Ishikawa (cell line): ENCODE data around the gene SUFU.

Source experiments
- CEBPB ChIP-seq: IDR thresholded peaks from 2 replicates; pipeline ENCODE4 v1.6.1; 2012
- CREB1 ChIP-seq: IDR thresholded peaks from 2 replicates; pipeline ENCODE4 v1.6.1; 2012; ENCODE audit warnings: low read depth
- EGR1 ChIP-seq: IDR thresholded peaks from 2 replicates; pipeline ENCODE4 v1.6.1; 2012
- EP300 ChIP-seq: IDR thresholded peaks from 2 replicates; pipeline ENCODE4 v1.6.1; 2012; ENCODE audit warnings: borderline replicate concordance
- FOXM1 ChIP-seq: IDR thresholded peaks from 2 replicates; pipeline ENCODE4 v1.6.1; 2012; ENCODE audit warnings: low read depth, borderline replicate concordance
- NFIC ChIP-seq: IDR thresholded peaks from 2 replicates; pipeline ENCODE4 v1.6.1; 2012
- RAD21 ChIP-seq: IDR thresholded peaks from 2 replicates; pipeline ENCODE4 v1.6.1; 2012; ENCODE audit warnings: low read depth
- TAF1 ChIP-seq: IDR thresholded peaks from 2 replicates; pipeline ENCODE4 v1.6.1; 2012; ENCODE audit warnings: low read depth, mild to moderate bottlenecking
- TCF12 ChIP-seq: IDR thresholded peaks from 2 replicates; pipeline ENCODE4 v1.6.1; 2012; ENCODE audit warnings: low read depth
- TEAD4 ChIP-seq: IDR thresholded peaks from 2 replicates; pipeline ENCODE4 v1.6.1; 2012
- YY1 ChIP-seq: IDR thresholded peaks from 2 replicates; pipeline ENCODE4 v1.6.1; 2012; ENCODE audit warnings: low read depth
- ZBTB7A ChIP-seq: IDR thresholded peaks from 2 replicates; pipeline ENCODE4 v1.6.1; 2012; ENCODE audit warnings: low read depth
- TF ChIP-seq, protein P1 (sequence below): IDR thresholded peaks from 2 replicates; pipeline ENCODE4 v1.6.1; 2012
- TF ChIP-seq, protein P2 (sequence below): IDR thresholded peaks from 2 replicates; pipeline ENCODE4 v1.6.1; 2012; ENCODE audit warnings: low read depth, mild to moderate bottlenecking
- TF ChIP-seq, protein P3 (sequence below): IDR thresholded peaks from 2 replicates; pipeline ENCODE4 v1.6.1; 2012

Gene SUFU

DNA sequence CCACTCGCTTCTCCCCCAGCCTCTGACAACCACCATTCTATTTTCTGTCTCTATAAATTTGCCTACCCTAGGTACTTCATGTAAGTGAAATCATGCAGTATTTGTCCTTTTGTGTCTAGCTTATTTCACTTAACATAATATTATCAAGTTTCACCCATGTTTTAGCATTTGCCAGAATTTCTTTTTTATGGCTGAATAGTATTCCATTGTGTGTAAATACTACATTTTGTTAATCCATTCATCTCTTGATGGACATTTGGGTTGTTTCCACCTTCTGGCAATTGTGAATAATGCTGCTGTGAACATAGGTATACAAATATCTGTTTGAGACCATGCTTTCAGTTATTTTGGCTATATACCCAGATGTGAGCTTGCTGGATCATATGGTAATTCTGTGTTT lies 83.1 kb downstream of the SUFU start:
- no peak for TF ChIP-seq YY1
- TF ChIP-seq TCF12: no peak
- TF ChIP-seq TEAD4: no peak
- TF ChIP-seq TAF1: no peak
- TF ChIP-seq, protein P1, sequence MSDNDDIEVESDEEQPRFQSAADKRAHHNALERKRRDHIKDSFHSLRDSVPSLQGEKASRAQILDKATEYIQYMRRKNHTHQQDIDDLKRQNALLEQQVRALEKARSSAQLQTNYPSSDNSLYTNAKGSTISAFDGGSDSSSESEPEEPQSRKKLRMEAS: no peak
- TF ChIP-seq EP300: no peak

DNA sequence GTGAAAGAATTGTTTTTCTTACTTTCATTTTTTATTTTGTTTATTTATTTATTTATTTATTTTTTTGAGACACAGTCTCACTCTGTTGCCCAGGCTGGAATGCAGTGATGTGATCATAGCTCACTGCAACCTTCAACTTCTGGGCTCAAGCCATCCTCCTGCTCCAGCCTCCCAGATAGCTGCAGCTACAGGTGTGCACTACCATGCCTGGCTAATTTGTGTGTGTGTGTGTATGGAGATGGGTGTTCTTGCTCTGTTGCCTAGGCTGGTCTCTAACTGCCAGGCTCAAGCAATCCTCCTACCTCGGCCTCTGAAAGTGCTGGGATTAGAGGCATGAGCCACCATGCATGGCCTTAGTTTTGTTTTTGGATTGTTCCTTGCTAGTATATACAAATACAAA lies 85.1 kb downstream of the SUFU start:
- no peak for TF ChIP-seq CREB1
- TF ChIP-seq EP300: no peak
- TF ChIP-seq ZBTB7A: no peak
- TF ChIP-seq, protein P1: no peak
- no peak for TF ChIP-seq RAD21
- TF ChIP-seq TAF1: no peak
- TF ChIP-seq EGR1: no peak
- no peak for TF ChIP-seq FOXM1
- TF ChIP-seq, protein P2, sequence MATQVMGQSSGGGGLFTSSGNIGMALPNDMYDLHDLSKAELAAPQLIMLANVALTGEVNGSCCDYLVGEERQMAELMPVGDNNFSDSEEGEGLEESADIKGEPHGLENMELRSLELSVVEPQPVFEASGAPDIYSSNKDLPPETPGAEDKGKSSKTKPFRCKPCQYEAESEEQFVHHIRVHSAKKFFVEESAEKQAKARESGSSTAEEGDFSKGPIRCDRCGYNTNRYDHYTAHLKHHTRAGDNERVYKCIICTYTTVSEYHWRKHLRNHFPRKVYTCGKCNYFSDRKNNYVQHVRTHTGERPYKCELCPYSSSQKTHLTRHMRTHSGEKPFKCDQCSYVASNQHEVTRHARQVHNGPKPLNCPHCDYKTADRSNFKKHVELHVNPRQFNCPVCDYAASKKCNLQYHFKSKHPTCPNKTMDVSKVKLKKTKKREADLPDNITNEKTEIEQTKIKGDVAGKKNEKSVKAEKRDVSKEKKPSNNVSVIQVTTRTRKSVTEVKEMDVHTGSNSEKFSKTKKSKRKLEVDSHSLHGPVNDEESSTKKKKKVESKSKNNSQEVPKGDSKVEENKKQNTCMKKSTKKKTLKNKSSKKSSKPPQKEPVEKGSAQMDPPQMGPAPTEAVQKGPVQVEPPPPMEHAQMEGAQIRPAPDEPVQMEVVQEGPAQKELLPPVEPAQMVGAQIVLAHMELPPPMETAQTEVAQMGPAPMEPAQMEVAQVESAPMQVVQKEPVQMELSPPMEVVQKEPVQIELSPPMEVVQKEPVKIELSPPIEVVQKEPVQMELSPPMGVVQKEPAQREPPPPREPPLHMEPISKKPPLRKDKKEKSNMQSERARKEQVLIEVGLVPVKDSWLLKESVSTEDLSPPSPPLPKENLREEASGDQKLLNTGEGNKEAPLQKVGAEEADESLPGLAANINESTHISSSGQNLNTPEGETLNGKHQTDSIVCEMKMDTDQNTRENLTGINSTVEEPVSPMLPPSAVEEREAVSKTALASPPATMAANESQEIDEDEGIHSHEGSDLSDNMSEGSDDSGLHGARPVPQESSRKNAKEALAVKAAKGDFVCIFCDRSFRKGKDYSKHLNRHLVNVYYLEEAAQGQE: no peak
- no peak for TF ChIP-seq TEAD4
- TF ChIP-seq YY1: no peak
- TF ChIP-seq, protein P3, sequence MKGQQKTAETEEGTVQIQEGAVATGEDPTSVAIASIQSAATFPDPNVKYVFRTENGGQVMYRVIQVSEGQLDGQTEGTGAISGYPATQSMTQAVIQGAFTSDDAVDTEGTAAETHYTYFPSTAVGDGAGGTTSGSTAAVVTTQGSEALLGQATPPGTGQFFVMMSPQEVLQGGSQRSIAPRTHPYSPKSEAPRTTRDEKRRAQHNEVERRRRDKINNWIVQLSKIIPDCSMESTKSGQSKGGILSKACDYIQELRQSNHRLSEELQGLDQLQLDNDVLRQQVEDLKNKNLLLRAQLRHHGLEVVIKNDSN: no peak
- TF ChIP-seq TCF12: no peak
- no peak for TF ChIP-seq CEBPB
- no peak for TF ChIP-seq NFIC

DNA sequence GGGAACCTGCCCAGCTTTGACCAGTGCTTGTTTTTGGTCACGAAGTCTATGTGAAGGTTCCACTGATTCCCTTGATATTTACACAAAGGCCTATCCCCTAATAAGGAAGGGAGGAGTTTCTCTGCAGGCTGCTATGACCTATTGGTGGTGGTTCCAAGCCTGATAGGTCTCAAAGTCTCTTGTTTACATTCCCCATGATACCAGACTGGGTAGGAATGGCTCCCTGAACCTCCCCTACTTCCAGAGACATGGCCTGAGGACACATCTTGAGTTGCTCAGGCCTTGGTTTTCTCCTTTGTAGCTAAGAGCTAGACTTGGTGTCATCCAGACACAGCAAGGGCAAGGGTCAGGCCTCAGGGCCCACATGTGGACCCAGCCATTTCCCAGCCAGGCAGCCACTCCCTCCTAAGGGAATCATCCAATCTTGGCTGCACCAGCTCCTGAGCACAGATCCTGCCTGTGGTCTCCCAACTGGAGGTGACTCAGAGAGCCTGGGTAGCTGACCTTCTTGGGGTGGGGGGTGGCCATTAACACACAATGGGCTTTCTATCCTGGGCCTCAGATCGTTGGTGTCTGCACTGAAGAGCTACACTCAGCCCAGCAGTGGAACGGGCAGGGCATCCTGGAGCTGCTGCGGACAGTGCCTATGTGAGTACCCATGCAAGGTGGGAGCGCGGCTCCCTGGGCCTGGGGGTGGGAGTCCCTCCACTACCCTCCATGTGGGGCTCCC lies 89.5 kb downstream of the SUFU start:
- TF ChIP-seq, protein P1: no peak
- TF ChIP-seq, protein P3: no peak
- no peak for TF ChIP-seq ZBTB7A

DNA sequence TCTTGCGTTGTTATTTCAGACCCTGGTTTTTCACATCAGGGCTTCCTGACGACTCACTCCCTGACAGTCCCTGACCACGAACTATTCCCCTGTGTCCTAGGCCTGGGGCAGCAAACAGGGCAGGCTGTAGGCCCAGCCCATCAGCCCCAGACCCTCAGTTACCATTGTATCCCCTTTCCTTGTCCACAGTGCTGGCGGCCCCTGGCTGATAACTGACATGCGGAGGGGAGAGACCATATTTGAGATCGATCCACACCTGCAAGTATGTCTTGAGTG lies 90.0 kb downstream of the SUFU start:
- TF ChIP-seq EGR1: no peak
- TF ChIP-seq EP300: no peak
- TF ChIP-seq TCF12: no peak
- TF ChIP-seq, protein P2: no peak
- TF ChIP-seq CEBPB: no peak
- no peak for TF ChIP-seq YY1
- no peak for TF ChIP-seq CREB1
- no peak for TF ChIP-seq TAF1
- TF ChIP-seq FOXM1: no peak
- TF ChIP-seq, protein P1: no peak
- TF ChIP-seq RAD21: no peak
- TF ChIP-seq ZBTB7A: no peak
- TF ChIP-seq, protein P3: no peak
- TF ChIP-seq NFIC: no peak

DNA sequence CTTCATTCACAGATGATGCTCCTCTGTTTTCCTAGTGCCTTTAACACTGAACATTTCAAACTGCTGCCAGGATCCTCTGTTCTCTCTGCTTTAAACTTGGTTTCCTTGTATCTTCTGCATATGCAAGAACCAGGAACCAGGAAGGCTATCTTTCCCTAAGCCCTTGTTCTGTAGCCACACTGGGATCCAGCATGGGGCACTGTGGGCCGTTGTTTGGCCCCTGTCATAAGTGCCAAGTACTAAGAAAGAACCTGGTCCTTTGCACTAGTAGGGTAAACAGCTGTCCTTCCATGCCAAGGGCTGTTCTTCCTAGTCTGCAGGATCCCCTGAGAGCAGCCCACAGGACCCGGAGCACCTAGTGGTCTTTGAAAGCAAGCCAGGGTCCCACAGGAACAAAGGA lies 91.5 kb downstream of the SUFU start:
- no peak for TF ChIP-seq YY1
- no peak for TF ChIP-seq TEAD4
- no peak for TF ChIP-seq CREB1
- no peak for TF ChIP-seq RAD21
- no peak for TF ChIP-seq CEBPB
- TF ChIP-seq TAF1: no peak
- no peak for TF ChIP-seq EGR1
- TF ChIP-seq, protein P1: no peak
- TF ChIP-seq, protein P2: no peak
- TF ChIP-seq FOXM1: no peak
- TF ChIP-seq, protein P3: no peak
- no peak for TF ChIP-seq EP300
- no peak for TF ChIP-seq NFIC
- no peak for TF ChIP-seq ZBTB7A
- TF ChIP-seq TCF12: no peak
